Neural progenitor cell (in vitro differentiated cells): ENCODE data around the gene TIPARP. TPM values are rescaled to one million over a fixed set of nuclear protein-coding genes. Genes with fewer than 3 reads are reported as not detected.

Experiments used
- DNase-seq: peaks from one replicate; pipeline ENCODE4 v3.0.0-alpha.2; 2016; ENCODE audit warnings: low spot score
- H2AFZ ChIP-seq: fragments of 200-600 bp; sonication (generic); replicated peaks from 2 replicates; pipeline ENCODE4 v1.6.1; 2016; ENCODE audit warnings: antibody characterized with exemption
- H3F3A ChIP-seq: fragments of 200-600 bp; sonication (generic); 2 replicates; pipeline ENCODE4 v1.6.1; 2016; ENCODE audit warnings: antibody characterized with exemption, low read depth
- H3K27ac ChIP-seq: fragments of 200-600 bp; sonication (generic); 2 replicates; pipeline ENCODE4 v1.5.1; 2016; ENCODE audit warnings: mild to moderate bottlenecking
- H3K27me3 ChIP-seq: fragments of 200-600 bp; sonication (generic); 2 replicates; pipeline ENCODE4 v1.6.1; 2016; ENCODE audit warnings: mild to moderate bottlenecking, moderate library complexity
- H3K36me3 ChIP-seq: fragments of 200-600 bp; sonication (generic); 2 replicates; pipeline ENCODE4 v1.5.1; 2016
- H3K4me1 ChIP-seq: fragments of 200-600 bp; sonication (generic); 2 replicates; pipeline ENCODE4 v1.6.1; 2016; ENCODE audit warnings: mixed run types
- H3K4me2 ChIP-seq: fragments of 200-600 bp; sonication (generic); 2 replicates; pipeline ENCODE4 v1.6.1; 2016
- H3K4me3 ChIP-seq: fragments of 200-600 bp; sonication (generic); 2 replicates; pipeline ENCODE4 v1.5.1; 2016
- H3K79me2 ChIP-seq: fragments of 200-600 bp; sonication (generic); 2 replicates; pipeline ENCODE4 v1.6.1; 2016; ENCODE audit warnings: low read depth
- H3K9ac ChIP-seq: fragments of 200-600 bp; sonication (generic); 2 replicates; pipeline ENCODE4 v1.6.1; 2016
- H3K9me3 ChIP-seq: fragments of 200-600 bp; sonication (generic); 2 replicates; pipeline ENCODE4 v1.5.1; 2016; ENCODE audit warnings: low read depth
- H4K20me1 ChIP-seq: fragments of 200-600 bp; sonication (generic); 2 replicates; pipeline ENCODE4 v1.6.1; 2016; ENCODE audit warnings: low read depth
- H3K27ac Mint-ChIP-seq: 3 replicates; pipeline ENCODE4 v1.8.0; 2021; ENCODE audit warnings: mixed read lengths
- H3K27me3 Mint-ChIP-seq: 2 replicates; pipeline ENCODE4 v1.8.0; 2022; ENCODE audit warnings: low read depth, mild to moderate bottlenecking, inconsistent platforms, moderate library complexity, mixed read lengths; ENCODE audit not compliant: insufficient read depth
- H3K36me3 Mint-ChIP-seq: 3 replicates; pipeline ENCODE4 v1.8.0; 2021; ENCODE audit warnings: mixed read lengths
- H3K4me1 Mint-ChIP-seq: 3 replicates; pipeline ENCODE4 v1.8.0; 2021; ENCODE audit warnings: mixed read lengths
- H3K4me3 Mint-ChIP-seq: 3 replicates; pipeline ENCODE4 v1.8.0; 2021; ENCODE audit warnings: mild to moderate bottlenecking, moderate library complexity, mixed read lengths
- H3K9me3 Mint-ChIP-seq: 3 replicates; pipeline ENCODE4 v1.8.0; 2020; ENCODE audit warnings: mixed read lengths
- EZH2 ChIP-seq: fragments of 200-600 bp; sonication (generic); IDR thresholded peaks from 2 replicates; pipeline ENCODE4 v1.6.1; 2017; ENCODE audit warnings: antibody characterized with exemption, mild to moderate bottlenecking, moderate library complexity
- EZH2phosphoT487 ChIP-seq: fragments of 200-600 bp; sonication (generic); IDR thresholded peaks from 2 replicates; pipeline ENCODE4 v1.6.1; 2017; ENCODE audit warnings: antibody characterized with exemption
- total RNA-seq: library from RNA; depleted of rRNA; stranded (reverse); fragments of >200 nt; gene quantifications from 2 replicates; pipeline ENCODE4 v1.2.3, GENCODE V29; 2015; ENCODE audit warnings: low replicate concordance
- TF ChIP-seq, protein P1 (sequence below): fragments of 200-600 bp; sonication (generic); IDR thresholded peaks from 2 replicates; pipeline ENCODE4 v1.5.1; 2017; ENCODE audit warnings: antibody characterized with exemption, mild to moderate bottlenecking

The TIPARP gene
- total RNA-seq, 1 donor from 2014 or later, result 13.5 TPM

DNA sequence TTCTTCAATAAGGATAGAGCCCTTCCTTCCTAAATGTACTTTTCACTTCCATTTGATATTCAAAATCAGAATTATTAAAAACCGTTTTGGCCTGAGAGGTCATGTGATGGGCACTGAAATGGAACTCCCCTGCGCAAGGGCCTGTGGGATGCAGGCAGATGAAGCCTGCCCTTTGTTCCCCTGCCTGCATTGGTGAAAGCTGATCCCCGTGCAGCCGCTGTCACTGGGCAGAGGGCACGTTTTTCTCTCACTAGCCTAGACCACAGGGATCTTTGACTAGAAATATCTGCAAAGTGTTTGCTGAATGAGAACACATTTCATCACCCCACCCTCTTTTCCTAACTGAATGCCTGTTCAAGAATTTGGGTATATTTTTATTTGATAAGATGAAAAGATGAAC is 74.9 kb downstream of the TIPARP start:
- H3K4me2 ChIP-seq, result peak overlapping the region; percentile 61
- no peak overlapping the region for H3K27ac ChIP-seq
- Mint-ChIP-seq H3K27me3 (peaks cover 8% of the 10 kb centered on the region), H3K36me3 (peaks cover 4% of the 10 kb centered on the region), H3K9me3 (peaks cover 10% of the 10 kb centered on the region), H3K4me3 (peak overlapping the region; percentile 6), H3K27ac (peak overlapping the region; percentile 92), H3K4me1 (peaks cover 39% of the 10 kb centered on the region)
- no peaks in the 10 kb centered on the region for H3K27me3 ChIP-seq
- peak; percentile 60 for DNase-seq
- H3K9ac ChIP-seq, result no peak overlapping the region
- H3K9me3 ChIP-seq, result no peaks in the 10 kb centered on the region
- H2AFZ ChIP-seq, result peak overlapping the region; percentile 87
- H3K4me1 ChIP-seq, result peaks cover 39% of the 10 kb centered on the region
- peaks cover 31% of the 10 kb centered on the region for H3F3A ChIP-seq
- H4K20me1 ChIP-seq, result no peaks in the 10 kb centered on the region
- H3K4me3 ChIP-seq, result no peak overlapping the region
- no peaks in the 10 kb centered on the region for H3K79me2 ChIP-seq
- H3K36me3 ChIP-seq, result no peaks in the 10 kb centered on the region
- no peak for TF ChIP-seq EZH2

DNA sequence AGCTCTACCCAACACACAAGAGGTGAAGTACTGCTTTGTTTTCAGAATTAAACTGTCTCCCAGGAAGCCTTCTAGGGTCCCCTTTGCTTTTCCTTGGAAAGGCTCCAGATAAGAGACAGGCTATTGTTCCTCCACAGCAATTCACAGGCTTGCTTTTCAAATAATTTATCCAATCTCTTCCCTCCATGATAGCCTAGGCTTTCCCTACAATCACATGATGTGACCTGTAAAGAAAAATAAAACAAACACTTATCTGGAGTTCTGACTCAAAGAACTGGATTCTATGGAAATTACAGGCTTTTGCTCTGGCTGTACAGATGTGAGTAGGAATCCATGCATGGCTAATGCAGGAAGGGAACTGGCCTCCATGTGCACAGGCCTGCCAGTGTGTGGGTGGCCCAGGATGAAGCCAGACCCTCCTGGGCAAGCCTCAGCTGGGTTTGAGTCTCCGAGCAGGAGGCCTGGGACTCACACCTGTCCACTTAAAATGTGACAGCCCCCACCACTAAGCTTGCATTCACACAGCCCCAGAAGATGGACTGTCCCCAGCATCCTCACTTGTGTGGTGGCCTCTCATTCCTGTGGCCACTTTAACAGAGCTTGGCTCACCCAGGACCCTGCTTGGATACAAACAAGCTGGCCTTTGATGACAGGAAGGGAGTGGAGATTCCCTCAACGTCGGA is 75.9 kb downstream of the TIPARP start:
- Histone ChIP-seq H3K36me3 (no peaks in the 10 kb centered on the region), H3K27ac (peak overlapping the region; percentile 52), H3K4me2 (peak overlapping the region; percentile 61), H3K79me2 (no peaks in the 10 kb centered on the region), H3K4me3 (no peak overlapping the region), H3K4me1 (peaks cover 39% of the 10 kb centered on the region), H4K20me1 (no peaks in the 10 kb centered on the region), H3K27me3 (no peaks in the 10 kb centered on the region), H3F3A (peaks cover 31% of the 10 kb centered on the region), H3K9me3 (no peaks in the 10 kb centered on the region), H3K9ac (no peak overlapping the region), H2AFZ (peak overlapping the region; percentile 44)
- Mint-ChIP-seq H3K27me3 (peaks cover 8% of the 10 kb centered on the region), H3K4me3 (peak overlapping the region; percentile 29), H3K36me3 (peaks cover 4% of the 10 kb centered on the region), H3K27ac (peak overlapping the region; percentile 73), H3K9me3 (peaks cover 11% of the 10 kb centered on the region), H3K4me1 (peaks cover 39% of the 10 kb centered on the region)
- TF ChIP-seq EZH2 (no peak), EZH2phosphoT487 (no peak)
- TF ChIP-seq, protein P1, sequence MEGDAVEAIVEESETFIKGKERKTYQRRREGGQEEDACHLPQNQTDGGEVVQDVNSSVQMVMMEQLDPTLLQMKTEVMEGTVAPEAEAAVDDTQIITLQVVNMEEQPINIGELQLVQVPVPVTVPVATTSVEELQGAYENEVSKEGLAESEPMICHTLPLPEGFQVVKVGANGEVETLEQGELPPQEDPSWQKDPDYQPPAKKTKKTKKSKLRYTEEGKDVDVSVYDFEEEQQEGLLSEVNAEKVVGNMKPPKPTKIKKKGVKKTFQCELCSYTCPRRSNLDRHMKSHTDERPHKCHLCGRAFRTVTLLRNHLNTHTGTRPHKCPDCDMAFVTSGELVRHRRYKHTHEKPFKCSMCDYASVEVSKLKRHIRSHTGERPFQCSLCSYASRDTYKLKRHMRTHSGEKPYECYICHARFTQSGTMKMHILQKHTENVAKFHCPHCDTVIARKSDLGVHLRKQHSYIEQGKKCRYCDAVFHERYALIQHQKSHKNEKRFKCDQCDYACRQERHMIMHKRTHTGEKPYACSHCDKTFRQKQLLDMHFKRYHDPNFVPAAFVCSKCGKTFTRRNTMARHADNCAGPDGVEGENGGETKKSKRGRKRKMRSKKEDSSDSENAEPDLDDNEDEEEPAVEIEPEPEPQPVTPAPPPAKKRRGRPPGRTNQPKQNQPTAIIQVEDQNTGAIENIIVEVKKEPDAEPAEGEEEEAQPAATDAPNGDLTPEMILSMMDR, result no peak
- peak; percentile 64 for DNase-seq

DNA sequence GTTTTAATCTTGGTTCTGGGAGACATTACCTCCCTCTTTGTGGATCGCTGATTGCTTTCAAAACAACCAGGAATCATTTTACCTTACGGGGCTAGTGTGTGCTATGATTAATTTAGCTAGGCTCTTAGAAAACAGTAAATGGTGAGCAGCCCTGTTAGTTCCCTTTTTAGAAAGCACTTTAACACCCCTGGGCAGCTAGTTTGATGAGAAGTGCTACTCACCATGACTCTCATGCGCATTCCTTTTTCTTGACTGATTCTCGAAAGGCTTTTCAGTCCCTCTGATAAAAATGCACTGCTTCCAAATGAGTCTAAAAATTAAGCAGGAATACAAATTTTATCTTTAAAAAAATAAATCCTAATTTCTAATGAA is 76.5 kb downstream of the TIPARP start:
- Histone ChIP-seq H3K4me3 (peak overlapping the region; percentile 10), H3K4me1 (peaks cover 36% of the 10 kb centered on the region), H4K20me1 (no peaks in the 10 kb centered on the region), H3F3A (peaks cover 31% of the 10 kb centered on the region), H3K79me2 (no peaks in the 10 kb centered on the region), H3K27ac (peak overlapping the region; percentile 52), H3K4me2 (peak overlapping the region; percentile 61), H3K36me3 (no peaks in the 10 kb centered on the region), H3K9ac (no peak overlapping the region), H2AFZ (peak overlapping the region; percentile 44), H3K9me3 (no peaks in the 10 kb centered on the region), H3K27me3 (no peaks in the 10 kb centered on the region)
- peak; percentile 27 for DNase-seq
- peaks cover 8% of the 10 kb centered on the region for H3K27me3 Mint-ChIP-seq
- peaks cover 39% of the 10 kb centered on the region for H3K4me1 Mint-ChIP-seq
- H3K36me3 Mint-ChIP-seq, result peaks cover 4% of the 10 kb centered on the region
- no peak overlapping the region for H3K27ac Mint-ChIP-seq
- TF ChIP-seq EZH2phosphoT487 (no peak), EZH2 (no peak)
- H3K4me3 Mint-ChIP-seq, result peak overlapping the region; percentile 29
- H3K9me3 Mint-ChIP-seq, result peaks cover 11% of the 10 kb centered on the region

DNA sequence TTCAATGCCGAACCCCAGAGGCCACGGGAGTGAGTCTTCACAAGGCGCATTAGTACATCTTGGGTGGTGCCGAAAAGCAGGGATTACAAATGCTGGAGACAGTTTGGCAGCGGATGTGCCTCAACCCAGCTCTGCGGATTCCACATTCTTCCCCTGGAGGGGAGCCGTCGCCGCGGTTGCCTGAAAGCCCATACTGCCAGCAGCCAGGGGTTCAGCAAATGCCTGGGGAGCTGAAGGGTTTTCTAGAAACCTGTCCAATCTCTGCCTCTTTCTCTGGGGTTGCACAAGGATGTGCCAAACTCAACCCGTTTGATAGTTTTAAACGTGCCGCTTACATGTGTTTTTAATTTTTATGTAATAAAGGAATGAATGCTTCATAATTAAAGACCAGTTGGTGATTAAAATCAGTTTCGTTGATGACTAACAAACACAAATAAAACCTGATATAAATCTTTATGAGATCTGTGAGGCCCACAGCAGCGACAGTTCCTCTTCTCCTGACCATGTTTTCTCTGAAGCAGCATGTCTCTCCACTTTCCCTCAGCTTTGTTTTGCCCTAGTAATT is 77.2 kb downstream of the TIPARP start:
- H4K20me1 ChIP-seq, result no peaks in the 10 kb centered on the region

More for the DNA sequence above, 77.2 kb downstream of the TIPARP start:
- H3K9me3 ChIP-seq, result no peaks in the 10 kb centered on the region
- Mint-ChIP-seq H3K27ac (peak overlapping the region; percentile 94), H3K36me3 (peaks cover 4% of the 10 kb centered on the region), H3K4me3 (peak overlapping the region; percentile 73), H3K9me3 (peaks cover 10% of the 10 kb centered on the region), H3K27me3 (peaks cover 8% of the 10 kb centered on the region), H3K4me1 (peaks cover 39% of the 10 kb centered on the region)
- TF ChIP-seq EZH2 (no peak), EZH2phosphoT487 (no peak)
- TF ChIP-seq, protein P1, result no peak
- H3K79me2 ChIP-seq, result no peaks in the 10 kb centered on the region
- H3K27ac ChIP-seq, result peak overlapping the region; percentile 52
- H3K27me3 ChIP-seq, result no peaks in the 10 kb centered on the region
- peaks cover 31% of the 10 kb centered on the region for H3F3A ChIP-seq
- peak; percentile 90 for DNase-seq
- H2AFZ ChIP-seq, result no peak overlapping the region
- H3K4me3 ChIP-seq, result peak overlapping the region; percentile 10
- H3K36me3 ChIP-seq, result no peaks in the 10 kb centered on the region
- peaks cover 35% of the 10 kb centered on the region for H3K4me1 ChIP-seq
- no peak overlapping the region for H3K9ac ChIP-seq
- peak overlapping the region; percentile 61 for H3K4me2 ChIP-seq

Other genes starting within 250 kb of the TIPARP start
- gene SSR3, start 119.5 kb upstream of the TIPARP start, total RNA-seq, result 114 and 142 TPM in 2 replicates
- 0.56 and 1.9 TPM in 2 replicates for gene LEKR1, start 151.8 kb downstream of the TIPARP start, total RNA-seq